ENCODE results near the gene NFIL3.
A peak's percentile ranks its signal among the peaks of the same experiment; 100 is the strongest.
"Not testable (repeated sequence)": the region's sequence is repeated elsewhere in the genome, so short reads cannot be mapped to it uniquely, and the experiment has no call there.

Gene NFIL3, protein sequence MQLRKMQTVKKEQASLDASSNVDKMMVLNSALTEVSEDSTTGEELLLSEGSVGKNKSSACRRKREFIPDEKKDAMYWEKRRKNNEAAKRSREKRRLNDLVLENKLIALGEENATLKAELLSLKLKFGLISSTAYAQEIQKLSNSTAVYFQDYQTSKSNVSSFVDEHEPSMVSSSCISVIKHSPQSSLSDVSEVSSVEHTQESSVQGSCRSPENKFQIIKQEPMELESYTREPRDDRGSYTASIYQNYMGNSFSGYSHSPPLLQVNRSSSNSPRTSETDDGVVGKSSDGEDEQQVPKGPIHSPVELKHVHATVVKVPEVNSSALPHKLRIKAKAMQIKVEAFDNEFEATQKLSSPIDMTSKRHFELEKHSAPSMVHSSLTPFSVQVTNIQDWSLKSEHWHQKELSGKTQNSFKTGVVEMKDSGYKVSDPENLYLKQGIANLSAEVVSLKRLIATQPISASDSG

DNA sequence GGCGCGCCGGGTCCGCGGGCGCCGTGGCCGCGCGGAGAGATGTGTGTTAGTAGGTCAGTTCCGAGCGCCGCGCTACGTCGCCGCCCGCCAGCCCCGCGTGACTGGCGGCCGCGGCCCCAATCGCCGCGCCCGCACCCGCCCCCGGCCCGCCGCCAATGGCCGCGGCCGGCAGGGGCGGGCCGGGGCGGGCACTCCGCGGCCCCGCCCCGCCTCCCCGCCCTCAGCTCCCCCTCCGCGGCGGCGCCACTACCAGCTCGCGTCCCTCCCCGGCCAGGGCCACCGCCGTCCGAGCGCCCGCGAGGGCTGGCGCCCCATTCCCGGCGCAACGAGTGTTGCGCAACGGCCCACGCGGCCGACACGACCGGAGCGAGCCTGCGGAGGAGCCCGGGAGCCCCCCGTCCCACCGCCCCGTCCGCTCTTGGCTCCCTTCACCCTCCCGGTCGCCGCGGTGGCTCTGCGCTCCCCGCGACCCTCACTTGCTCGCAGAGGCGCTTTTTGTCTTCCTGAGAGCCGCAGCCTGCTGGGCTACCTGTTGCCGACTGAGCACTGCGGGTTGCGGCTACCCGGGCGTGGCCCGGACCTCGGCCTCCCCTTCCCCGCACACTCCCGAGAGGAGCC, at the start of gene NFIL3:
NFIL3 (minus strand) TSS at position 48 of the 618 bp plus-strand sequence. CDS start 13,098 bp downstream, outside the sequence.
- no peaks in the 10 kb centered on the region for H3K36me3 ChIP-seq (ENCODE audit: control insufficient read depth, low read depth, low read length)
- no peak within 1 kb of the TSS for H3K27ac ChIP-seq (ENCODE audit: low read length)
- H3K27me3 ChIP-seq (ENCODE audit: control insufficient read depth, insufficient read depth, low read length): peaks cover 67% of the 10 kb centered on the region
- H3K4me1 ChIP-seq (ENCODE audit: control insufficient read depth, low read depth, low read length): peaks cover 16% of the 10 kb centered on the region
- H3K9me3 ChIP-seq (ENCODE audit: control insufficient read depth, low read depth, low read length): no peaks in the 10 kb centered on the region
- H3K9ac ChIP-seq (ENCODE audit: low read length): peak within 1 kb of the TSS; percentile 40
- H3K4me3 ChIP-seq (ENCODE audit: low read length): peak within 1 kb of the TSS; percentile 69

DNA sequence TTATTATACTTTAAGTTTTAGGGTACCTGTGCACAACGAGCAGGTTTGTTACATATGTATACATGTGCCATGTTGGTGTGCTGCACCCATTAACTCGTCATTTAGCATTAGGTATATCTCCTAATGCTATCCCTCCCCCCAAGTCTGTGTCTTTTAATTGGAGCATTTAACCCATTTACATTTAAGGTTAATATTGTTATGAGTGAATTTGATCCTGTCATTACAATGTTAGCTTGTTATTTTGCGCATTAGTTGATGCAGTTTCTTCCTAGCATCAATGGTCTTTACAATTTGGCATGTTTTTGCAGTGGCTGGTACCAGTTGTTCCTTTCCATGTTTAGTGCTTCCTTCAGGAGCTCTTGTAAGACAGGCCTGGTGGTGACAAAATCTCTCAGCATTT, 47.9 kb upstream of the NFIL3 start:
- not testable (repeated sequence) for H3K9ac ChIP-seq (ENCODE audit: low read length); H3K9me3 ChIP-seq (ENCODE audit: control insufficient read depth, low read depth, low read length); H3K4me1 ChIP-seq (ENCODE audit: control insufficient read depth, low read depth, low read length); H3K27me3 ChIP-seq (ENCODE audit: control insufficient read depth, insufficient read depth, low read length); H3K27ac ChIP-seq (ENCODE audit: low read length); H3K4me3 ChIP-seq (ENCODE audit: low read length); H3K36me3 ChIP-seq (ENCODE audit: control insufficient read depth, low read depth, low read length)

DNA sequence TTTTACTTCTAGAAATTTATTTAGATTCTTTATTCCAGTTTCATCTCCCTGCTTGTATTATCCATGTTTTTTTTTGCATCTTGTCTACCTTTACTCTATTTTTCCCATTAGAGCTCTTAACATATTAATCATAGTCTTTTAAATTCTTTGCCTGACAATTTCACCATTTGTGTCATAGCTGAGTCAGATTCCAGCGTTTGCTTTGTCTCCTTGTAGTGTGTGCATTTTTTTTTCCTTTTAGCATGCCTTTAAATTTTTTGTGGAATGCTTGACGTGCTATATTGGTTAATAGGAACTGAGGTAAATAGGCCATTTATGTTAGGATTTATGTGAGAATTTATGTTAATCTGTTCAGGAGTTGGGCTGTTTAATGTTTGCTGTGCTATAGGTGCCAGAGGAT, 41.8 kb upstream of the NFIL3 start:
- no peak overlapping the region for H3K9ac ChIP-seq (ENCODE audit: low read length)
- no peaks in the 10 kb centered on the region for H3K4me1 ChIP-seq (ENCODE audit: control insufficient read depth, low read depth, low read length)
- H3K27me3 ChIP-seq (ENCODE audit: control insufficient read depth, insufficient read depth, low read length): no peaks in the 10 kb centered on the region
- H3K4me3 ChIP-seq (ENCODE audit: low read length): no peak overlapping the region
- no peaks in the 10 kb centered on the region for H3K36me3 ChIP-seq (ENCODE audit: control insufficient read depth, low read depth, low read length)
- no peaks in the 10 kb centered on the region for H3K9me3 ChIP-seq (ENCODE audit: control insufficient read depth, low read depth, low read length)
- no peak overlapping the region for H3K27ac ChIP-seq (ENCODE audit: low read length)

DNA sequence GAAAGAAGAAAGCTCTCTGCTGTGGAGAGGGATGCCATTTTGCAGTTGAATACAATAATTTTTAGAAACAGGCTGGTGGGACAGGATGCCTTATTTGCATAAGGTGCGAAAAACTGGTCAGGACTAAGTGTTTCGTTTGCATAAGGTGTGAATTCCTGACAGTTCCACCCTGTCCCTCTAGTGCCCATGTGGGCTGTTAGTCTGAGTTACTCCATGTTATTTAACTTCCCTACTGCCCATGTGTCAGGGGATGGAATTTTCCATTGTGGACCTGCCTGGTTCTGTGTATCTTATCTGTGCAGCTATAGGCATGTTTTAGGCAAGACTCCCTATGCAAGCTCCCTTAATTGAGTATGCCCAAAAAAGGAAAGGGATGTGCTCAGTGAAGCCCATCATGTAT, 35.3 kb upstream of the NFIL3 start:
- H3K4me3 ChIP-seq (ENCODE audit: low read length): no peak overlapping the region
- H3K4me1 ChIP-seq (ENCODE audit: control insufficient read depth, low read depth, low read length): no peaks in the 10 kb centered on the region
- H3K9me3 ChIP-seq (ENCODE audit: control insufficient read depth, low read depth, low read length): no peaks in the 10 kb centered on the region
- no peak overlapping the region for H3K9ac ChIP-seq (ENCODE audit: low read length)
- H3K36me3 ChIP-seq (ENCODE audit: control insufficient read depth, low read depth, low read length): no peaks in the 10 kb centered on the region
- no peak overlapping the region for H3K27ac ChIP-seq (ENCODE audit: low read length)
- H3K27me3 ChIP-seq (ENCODE audit: control insufficient read depth, insufficient read depth, low read length): no peaks in the 10 kb centered on the region

DNA sequence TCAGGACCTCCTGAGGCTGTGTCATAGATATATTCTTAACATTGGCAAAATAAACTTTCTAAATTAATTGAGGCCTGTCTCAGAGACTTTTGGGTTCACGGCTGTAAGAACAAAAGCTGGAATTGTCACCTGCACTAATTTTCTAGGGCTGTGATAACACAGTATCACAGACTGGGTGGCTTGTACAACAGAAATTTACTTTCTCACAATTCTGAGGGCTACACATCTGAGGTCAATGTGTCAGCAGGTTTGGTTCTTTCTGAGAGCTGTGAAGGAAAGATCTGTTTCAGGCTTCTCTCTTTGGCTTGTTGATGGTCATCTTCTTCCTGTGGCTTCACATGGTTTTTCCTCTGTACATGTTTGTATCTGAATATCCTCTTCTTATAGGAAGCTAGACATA, 29.2 kb upstream of the NFIL3 start:
- no peaks in the 10 kb centered on the region for H3K9me3 ChIP-seq (ENCODE audit: control insufficient read depth, low read depth, low read length)
- H3K36me3 ChIP-seq (ENCODE audit: control insufficient read depth, low read depth, low read length): no peaks in the 10 kb centered on the region
- H3K9ac ChIP-seq (ENCODE audit: low read length): no peak overlapping the region
- H3K4me1 ChIP-seq (ENCODE audit: control insufficient read depth, low read depth, low read length): peaks cover 4% of the 10 kb centered on the region
- no peak overlapping the region for H3K27ac ChIP-seq (ENCODE audit: low read length)
- H3K4me3 ChIP-seq (ENCODE audit: low read length): no peak overlapping the region
- no peaks in the 10 kb centered on the region for H3K27me3 ChIP-seq (ENCODE audit: control insufficient read depth, insufficient read depth, low read length)

DNA sequence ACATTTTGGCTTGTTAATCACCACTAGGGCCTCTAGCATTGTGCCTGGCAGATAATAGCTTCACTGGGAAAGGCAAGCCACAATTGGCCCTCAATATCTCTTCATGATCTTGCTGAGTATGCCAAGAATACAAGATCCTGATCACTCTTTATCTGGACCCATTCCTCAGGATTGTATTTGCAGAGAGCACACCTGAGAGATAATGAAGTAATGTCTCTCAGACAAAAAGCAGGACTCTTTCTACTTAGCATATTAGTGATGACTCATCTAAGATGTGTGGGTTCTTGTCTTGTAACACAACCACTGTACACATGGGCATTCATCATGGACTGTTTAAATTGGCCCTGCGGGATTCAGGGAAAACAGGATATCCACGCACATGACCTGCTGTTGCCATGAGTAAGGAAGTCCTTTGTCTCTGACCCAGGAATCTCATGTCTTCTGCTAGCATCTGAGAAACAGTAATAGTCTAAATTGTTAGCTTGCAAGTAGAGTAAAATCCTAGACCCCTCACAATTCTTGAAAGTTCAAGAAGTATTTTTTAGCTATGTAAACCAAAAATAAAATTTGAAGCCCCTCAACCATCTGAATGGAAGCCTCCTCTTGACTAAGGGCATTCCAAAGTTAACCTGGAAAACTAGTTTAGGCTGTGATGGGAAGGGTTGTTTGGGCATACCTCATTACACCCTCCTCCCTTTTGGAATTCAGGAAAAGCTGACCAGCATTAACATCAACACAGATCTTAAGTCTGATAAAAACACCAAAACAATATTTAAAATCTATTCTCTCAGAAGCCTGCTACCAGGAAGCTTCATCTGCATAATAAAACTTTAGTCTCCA, 28.0 kb upstream of the NFIL3 start:
- no peaks in the 10 kb centered on the region for H3K9me3 ChIP-seq (ENCODE audit: control insufficient read depth, low read depth, low read length)
- no peaks in the 10 kb centered on the region for H3K36me3 ChIP-seq (ENCODE audit: control insufficient read depth, low read depth, low read length)
- no peak overlapping the region for H3K4me3 ChIP-seq (ENCODE audit: low read length)
- no peak overlapping the region for H3K27ac ChIP-seq (ENCODE audit: low read length)
- peaks cover 4% of the 10 kb centered on the region for H3K4me1 ChIP-seq (ENCODE audit: control insufficient read depth, low read depth, low read length)
- H3K27me3 ChIP-seq (ENCODE audit: control insufficient read depth, insufficient read depth, low read length): no peaks in the 10 kb centered on the region
- no peak overlapping the region for H3K9ac ChIP-seq (ENCODE audit: low read length)

DNA sequence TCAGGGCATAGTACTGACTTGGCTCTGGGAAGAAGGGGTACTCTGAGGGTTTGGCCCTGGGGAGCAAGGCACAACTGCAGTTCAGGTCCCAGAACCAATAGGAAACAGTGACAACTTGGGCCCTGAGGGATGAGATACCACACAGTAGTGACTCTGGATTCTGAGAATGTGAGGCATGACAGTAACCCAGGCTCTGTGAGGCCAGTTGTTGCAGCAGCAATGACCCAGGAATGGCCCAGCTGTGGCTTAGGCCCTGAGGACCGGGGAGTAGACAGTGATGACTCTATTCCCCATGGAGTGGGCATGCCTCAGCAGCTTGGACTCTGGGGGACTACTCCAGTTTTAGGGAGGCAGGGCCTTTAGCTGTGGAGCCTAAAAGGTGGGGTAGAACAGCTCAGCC, 21.5 kb upstream of the NFIL3 start:
- H3K9me3 ChIP-seq (ENCODE audit: control insufficient read depth, low read depth, low read length): no peaks in the 10 kb centered on the region
- H3K36me3 ChIP-seq (ENCODE audit: control insufficient read depth, low read depth, low read length): no peaks in the 10 kb centered on the region
- H3K27ac ChIP-seq (ENCODE audit: low read length): no peak overlapping the region
- peaks cover 4% of the 10 kb centered on the region for H3K4me1 ChIP-seq (ENCODE audit: control insufficient read depth, low read depth, low read length)
- H3K27me3 ChIP-seq (ENCODE audit: control insufficient read depth, insufficient read depth, low read length): no peaks in the 10 kb centered on the region
- H3K9ac ChIP-seq (ENCODE audit: low read length): no peak overlapping the region
- H3K4me3 ChIP-seq (ENCODE audit: low read length): no peak overlapping the region

DNA sequence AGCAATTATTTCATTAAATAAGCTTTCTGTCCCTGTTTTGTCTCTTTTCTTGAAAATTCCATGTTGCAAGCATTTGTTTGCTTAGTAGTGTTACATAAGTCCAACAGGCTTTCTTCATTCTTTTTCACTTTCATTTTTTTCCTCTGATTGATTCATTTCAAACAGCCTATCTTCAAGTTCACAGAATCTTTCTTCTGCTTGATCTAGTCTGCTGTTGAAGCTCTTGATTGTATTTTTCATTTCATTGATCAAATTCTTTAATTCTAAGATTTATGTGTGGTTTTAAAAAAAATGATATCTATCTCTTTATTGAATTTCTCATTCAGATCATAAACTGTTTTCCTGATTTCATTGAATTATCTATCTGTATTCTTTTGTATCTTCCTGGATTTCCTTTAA, 20.4 kb upstream of the NFIL3 start:
- H3K27me3 ChIP-seq (ENCODE audit: control insufficient read depth, insufficient read depth, low read length): no peaks in the 10 kb centered on the region
- no peak overlapping the region for H3K4me3 ChIP-seq (ENCODE audit: low read length)
- H3K36me3 ChIP-seq (ENCODE audit: control insufficient read depth, low read depth, low read length): no peaks in the 10 kb centered on the region
- H3K4me1 ChIP-seq (ENCODE audit: control insufficient read depth, low read depth, low read length): peaks cover 4% of the 10 kb centered on the region
- no peak overlapping the region for H3K9ac ChIP-seq (ENCODE audit: low read length)
- H3K27ac ChIP-seq (ENCODE audit: low read length): no peak overlapping the region
- no peaks in the 10 kb centered on the region for H3K9me3 ChIP-seq (ENCODE audit: control insufficient read depth, low read depth, low read length)

DNA sequence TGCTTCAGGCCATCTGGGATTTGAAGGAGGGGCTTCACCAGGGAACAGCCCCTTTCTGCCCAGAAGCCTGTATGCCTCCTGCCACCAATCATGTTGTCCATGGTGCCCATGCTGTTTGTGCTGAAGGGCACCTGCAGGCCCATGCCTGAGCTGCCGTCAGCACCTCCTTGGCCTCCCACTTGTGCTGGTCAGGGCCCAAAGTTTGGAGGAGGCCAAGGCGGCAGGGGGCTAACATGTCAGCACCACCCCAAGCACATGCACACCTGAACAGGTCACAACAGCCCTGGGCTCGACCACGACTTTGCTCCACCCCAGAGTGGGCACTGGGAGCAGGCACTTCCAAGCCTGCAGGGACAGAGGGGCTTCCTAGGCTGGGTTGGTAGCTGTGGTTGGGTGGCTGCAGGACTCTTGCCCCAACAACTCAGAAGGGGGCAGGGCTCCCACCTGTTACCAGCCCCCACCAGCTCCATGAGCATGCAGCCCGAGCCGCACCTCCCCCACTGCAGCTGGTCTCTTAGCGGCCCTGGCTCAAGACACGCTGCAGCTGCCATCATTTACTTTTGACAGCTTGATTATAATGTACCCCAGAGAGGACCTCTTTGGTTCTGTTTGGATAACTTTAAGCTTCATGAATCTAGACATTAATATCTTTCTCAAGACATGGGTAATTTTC, 19.8 kb upstream of the NFIL3 start:
- Histone ChIP-seq H3K9ac (ENCODE audit: low read length) (no peak overlapping the region), H3K4me1 (ENCODE audit: control insufficient read depth, low read depth, low read length) (peaks cover 2% of the 10 kb centered on the region), H3K36me3 (ENCODE audit: control insufficient read depth, low read depth, low read length) (no peaks in the 10 kb centered on the region), H3K4me3 (ENCODE audit: low read length) (no peak overlapping the region), H3K27ac (ENCODE audit: low read length) (no peak overlapping the region), H3K27me3 (ENCODE audit: control insufficient read depth, insufficient read depth, low read length) (no peaks in the 10 kb centered on the region), H3K9me3 (ENCODE audit: control insufficient read depth, low read depth, low read length) (no peaks in the 10 kb centered on the region)

DNA sequence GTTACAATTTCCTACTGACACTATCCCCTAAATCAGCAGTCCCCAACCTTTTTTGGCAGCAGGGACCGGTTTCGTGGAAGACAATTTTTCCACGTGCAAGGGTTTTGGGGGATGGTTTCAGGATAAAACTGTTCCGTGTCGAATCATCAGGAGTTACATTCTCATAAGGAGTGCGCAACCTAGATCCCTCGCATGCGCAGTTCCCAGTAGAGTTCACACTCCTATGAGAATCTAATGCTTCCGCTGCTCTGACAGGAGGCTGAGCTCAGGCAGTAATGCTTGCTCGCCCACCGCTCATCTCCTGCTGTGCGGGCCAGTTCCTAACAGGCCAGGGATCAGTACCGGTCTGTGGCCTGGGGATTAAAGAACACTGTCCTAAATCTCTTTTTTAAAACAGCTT, 13.2 kb upstream of the NFIL3 start:
- Histone ChIP-seq H3K4me1 (ENCODE audit: control insufficient read depth, low read depth, low read length) (no peaks in the 10 kb centered on the region), H3K4me3 (ENCODE audit: low read length) (no peak overlapping the region), H3K36me3 (ENCODE audit: control insufficient read depth, low read depth, low read length) (no peaks in the 10 kb centered on the region), H3K27me3 (ENCODE audit: control insufficient read depth, insufficient read depth, low read length) (no peaks in the 10 kb centered on the region), H3K27ac (ENCODE audit: low read length) (no peak overlapping the region), H3K9me3 (ENCODE audit: control insufficient read depth, low read depth, low read length) (no peaks in the 10 kb centered on the region), H3K9ac (ENCODE audit: low read length) (no peak overlapping the region)

DNA sequence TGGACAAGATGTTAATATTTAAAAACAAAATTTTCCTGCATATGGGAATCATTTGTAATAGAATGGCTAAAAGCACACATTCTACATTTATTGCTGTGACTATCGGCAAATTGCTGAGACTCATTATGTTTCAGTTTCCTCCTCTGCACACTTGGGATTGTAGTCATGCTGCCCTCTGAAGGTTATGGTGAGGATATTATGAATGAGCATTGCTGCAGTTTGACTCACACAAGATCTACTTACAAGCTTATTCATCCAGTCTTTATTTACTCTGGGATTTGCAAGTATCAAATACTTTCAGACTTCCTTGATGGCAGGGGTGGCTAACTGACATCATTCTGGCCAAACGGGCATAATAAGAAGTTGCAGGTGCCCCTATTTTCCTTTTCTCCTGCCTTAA, 9.5 kb upstream of the NFIL3 start:
- H3K9ac ChIP-seq (ENCODE audit: low read length): no peak overlapping the region
- H3K27ac ChIP-seq (ENCODE audit: low read length): no peak overlapping the region
- no peaks in the 10 kb centered on the region for H3K4me1 ChIP-seq (ENCODE audit: control insufficient read depth, low read depth, low read length)
- H3K27me3 ChIP-seq (ENCODE audit: control insufficient read depth, insufficient read depth, low read length): no peaks in the 10 kb centered on the region
- no peak overlapping the region for H3K4me3 ChIP-seq (ENCODE audit: low read length)
- H3K9me3 ChIP-seq (ENCODE audit: control insufficient read depth, low read depth, low read length): no peaks in the 10 kb centered on the region
- H3K36me3 ChIP-seq (ENCODE audit: control insufficient read depth, low read depth, low read length): no peaks in the 10 kb centered on the region
